ENCODE measurements around the gene ZNF536.

The ZNF536 gene

DNA sequence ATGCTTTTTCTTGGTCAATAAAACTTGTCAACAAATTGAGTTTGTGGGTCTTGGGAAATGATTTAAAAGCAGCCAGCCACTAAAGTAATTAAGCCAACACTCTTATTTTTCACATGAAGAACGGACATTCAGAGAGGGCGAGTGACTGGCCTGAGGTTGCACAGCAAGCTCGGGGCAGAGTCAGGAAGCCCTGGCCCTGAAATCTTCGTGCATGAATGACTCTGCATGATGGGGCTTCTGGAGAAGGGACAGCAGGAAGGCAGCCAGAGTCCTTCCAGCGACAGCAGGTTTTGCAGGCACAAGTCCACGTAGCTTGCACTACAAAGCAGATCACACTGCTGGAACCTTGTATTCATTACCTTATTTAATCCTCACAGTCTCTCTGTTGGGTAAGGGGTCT, 232.5 kb downstream of the ZNF536 start:
- no peak overlapping the region for H3K14ac ChIP-seq (ENCODE audit: low read length in 2 of 2)
- H3K4ac ChIP-seq (ENCODE audit: low read depth in 1 of 2, low read length in 2 of 2) = no peak overlapping the region
- no peaks in the 10 kb centered on the region for H3K9me3 ChIP-seq (ENCODE audit: control insufficient read depth, low read length)
- no peak overlapping the region for H4K8ac ChIP-seq (ENCODE audit: low read length)
- H3K4me3 ChIP-seq (ENCODE audit: insufficient read depth in 1 of 2, low read depth in 1 of 2, low read length in 2 of 2) = no peak overlapping the region
- no peaks in the 10 kb centered on the region for H3K27me3 ChIP-seq (ENCODE audit: control insufficient read depth in 1 of 2, insufficient read depth in 1 of 2, low read length in 2 of 2)
- H2AK5ac ChIP-seq (ENCODE audit: low read length, severe bottlenecking) = no peak overlapping the region
- H2BK5ac ChIP-seq (ENCODE audit: low read depth, low read length, poor library complexity, severe bottlenecking) = no peak overlapping the region
- H3K79me1 ChIP-seq (replicated peaks; ENCODE audit: low read length, poor library complexity, severe bottlenecking) = no peaks in the 10 kb centered on the region
- H2BK12ac ChIP-seq (ENCODE audit: low read length in 2 of 2) = no peak overlapping the region
- no peaks in the 10 kb centered on the region for H3K36me3 ChIP-seq (ENCODE audit: control insufficient read depth in 1 of 2, insufficient read depth in 2 of 2, low read depth in 1 of 2, low read length in 2 of 2)
- H3K27ac ChIP-seq (ENCODE audit: low read length, poor library complexity, severe bottlenecking) = no peak overlapping the region
- no peak overlapping the region for H2BK120ac ChIP-seq (ENCODE audit: low read depth, low read length)
- H4K91ac ChIP-seq (ENCODE audit: low read length) = no peak overlapping the region
- H3K23ac ChIP-seq (ENCODE audit: low read length in 2 of 2) = no peak overlapping the region
- no peak overlapping the region for H3K9ac ChIP-seq (ENCODE audit: low read length)
- H2BK15ac ChIP-seq (ENCODE audit: low read depth, poor library complexity, severe bottlenecking) = no peak overlapping the region
- no peak overlapping the region for H3K4me2 ChIP-seq (ENCODE audit: low read length, poor library complexity, severe bottlenecking)
- 65% methylated on average over 6 of the region's 6 CpGs for WGBS
- no peak for DNase-seq
- no peak overlapping the region for H2AFZ ChIP-seq (ENCODE audit: low read depth, low read length)
- H3K18ac ChIP-seq (ENCODE audit: low read depth in 1 of 2, low read length in 2 of 2) = no peak overlapping the region
- no peaks in the 10 kb centered on the region for H3K4me1 ChIP-seq (ENCODE audit: control insufficient read depth, insufficient read depth, low read depth, low read length)

DNA sequence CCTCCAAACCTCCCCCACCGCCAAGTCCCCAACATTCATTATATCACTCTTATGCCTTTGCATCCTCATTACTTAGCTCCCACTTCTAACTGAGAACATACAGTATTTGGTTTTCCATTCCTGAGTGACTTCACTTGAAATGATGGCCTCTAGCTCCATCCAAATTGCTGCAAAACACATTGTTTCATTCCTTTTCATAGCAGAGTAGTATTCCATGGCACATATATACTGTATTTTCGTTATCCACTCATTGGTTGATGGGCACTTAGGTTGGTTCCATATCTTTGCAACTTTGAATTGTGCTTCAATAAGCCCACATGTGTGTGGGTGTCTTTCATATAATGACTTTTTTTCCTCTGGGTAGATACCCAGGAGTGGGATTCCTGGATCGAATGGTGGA, 233.1 kb downstream of the ZNF536 start:
- no peak overlapping the region for H3K27ac ChIP-seq (ENCODE audit: low read length, poor library complexity, severe bottlenecking)
- H3K4ac ChIP-seq (ENCODE audit: low read depth in 1 of 2, low read length in 2 of 2) = no peak overlapping the region
- DNase-seq = no peak
- no peak overlapping the region for H3K18ac ChIP-seq (ENCODE audit: low read depth in 1 of 2, low read length in 2 of 2)
- no peak overlapping the region for H2BK120ac ChIP-seq (ENCODE audit: low read depth, low read length)
- no peak overlapping the region for H2AK5ac ChIP-seq (ENCODE audit: low read length, severe bottlenecking)
- H3K4me1 ChIP-seq (ENCODE audit: control insufficient read depth, insufficient read depth, low read depth, low read length) = no peaks in the 10 kb centered on the region
- no peak overlapping the region for H2BK15ac ChIP-seq (ENCODE audit: low read depth, poor library complexity, severe bottlenecking)
- H4K91ac ChIP-seq (ENCODE audit: low read length) = no peak overlapping the region
- H3K4me3 ChIP-seq (ENCODE audit: insufficient read depth in 1 of 2, low read depth in 1 of 2, low read length in 2 of 2) = no peak overlapping the region
- H4K8ac ChIP-seq (ENCODE audit: low read length) = no peak overlapping the region
- no peak overlapping the region for H2BK5ac ChIP-seq (ENCODE audit: low read depth, low read length, poor library complexity, severe bottlenecking)
- 64% methylated on average over 2 of the region's 3 CpGs for WGBS
- no peaks in the 10 kb centered on the region for H3K36me3 ChIP-seq (ENCODE audit: control insufficient read depth in 1 of 2, insufficient read depth in 2 of 2, low read depth in 1 of 2, low read length in 2 of 2)
- no peak overlapping the region for H3K9ac ChIP-seq (ENCODE audit: low read length)
- no peak overlapping the region for H3K23ac ChIP-seq (ENCODE audit: low read length in 2 of 2)
- no peaks in the 10 kb centered on the region for H3K79me1 ChIP-seq (replicated peaks; ENCODE audit: low read length, poor library complexity, severe bottlenecking)
- no peak overlapping the region for H3K4me2 ChIP-seq (ENCODE audit: low read length, poor library complexity, severe bottlenecking)
- no peak overlapping the region for H2AFZ ChIP-seq (ENCODE audit: low read depth, low read length)
- H3K14ac ChIP-seq (ENCODE audit: low read length in 2 of 2) = no peak overlapping the region
- no peaks in the 10 kb centered on the region for H3K9me3 ChIP-seq (ENCODE audit: control insufficient read depth, low read length)
- no peak overlapping the region for H2BK12ac ChIP-seq (ENCODE audit: low read length in 2 of 2)
- no peaks in the 10 kb centered on the region for H3K27me3 ChIP-seq (ENCODE audit: control insufficient read depth in 1 of 2, insufficient read depth in 1 of 2, low read length in 2 of 2)

DNA sequence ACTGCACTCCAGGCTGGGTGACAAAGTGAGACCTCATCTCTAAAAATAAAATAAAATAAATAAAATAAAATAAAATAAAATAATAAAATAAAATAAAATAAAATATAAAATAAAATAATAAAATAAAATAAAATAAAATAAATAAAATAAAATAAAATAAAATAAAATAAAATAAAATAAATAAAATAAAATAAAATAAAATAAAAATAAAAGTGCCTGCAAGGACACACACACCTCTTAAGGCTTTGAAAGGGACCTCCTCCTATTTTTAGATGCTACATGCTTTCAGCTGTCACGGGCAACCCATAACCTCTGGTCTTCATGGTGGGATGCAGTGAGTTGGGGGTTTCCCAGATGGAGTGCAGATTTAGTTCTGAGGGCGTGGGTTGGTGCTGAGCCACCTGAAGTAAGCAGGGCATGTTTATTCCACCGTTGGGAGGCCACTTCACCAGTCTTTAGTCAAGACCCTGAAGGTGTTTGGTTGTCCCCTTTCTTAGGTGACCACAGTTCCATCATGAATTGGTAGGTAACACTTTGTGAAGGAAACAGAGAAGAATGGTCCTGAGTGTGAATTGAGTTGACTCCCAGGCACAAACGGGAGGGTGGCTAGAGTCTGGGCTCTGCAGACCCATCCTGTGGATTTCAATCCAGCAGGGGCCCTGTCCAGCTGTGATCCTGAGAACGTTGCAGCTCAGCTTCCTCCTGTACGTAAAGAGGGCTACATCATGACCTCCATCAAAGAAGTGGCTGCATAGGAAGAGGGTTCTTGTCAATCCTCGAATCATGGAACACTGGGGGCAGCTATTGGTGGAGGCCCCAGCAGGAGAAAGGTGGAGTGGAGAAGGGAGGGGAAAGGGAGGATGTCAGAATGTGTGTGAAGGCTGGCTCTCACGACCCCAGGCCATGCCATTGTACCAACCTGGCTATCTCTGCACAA, 234.2 kb downstream of the ZNF536 start:
- Histone ChIP-seq H3K4me1 (ENCODE audit: control insufficient read depth, insufficient read depth, low read depth, low read length) (no peaks in the 10 kb centered on the region), H3K4ac (ENCODE audit: low read depth in 1 of 2, low read length in 2 of 2) (no peak overlapping the region), H4K91ac (ENCODE audit: low read length) (no peak overlapping the region), H3K18ac (ENCODE audit: low read depth in 1 of 2, low read length in 2 of 2) (no peak overlapping the region), H3K79me1 (replicated peaks; ENCODE audit: low read length, poor library complexity, severe bottlenecking) (no peaks in the 10 kb centered on the region), H3K23ac (ENCODE audit: low read length in 2 of 2) (no peak overlapping the region), H2AK5ac (ENCODE audit: low read length, severe bottlenecking) (no peak overlapping the region), H2BK5ac (ENCODE audit: low read depth, low read length, poor library complexity, severe bottlenecking) (no peak overlapping the region), H2BK15ac (ENCODE audit: low read depth, poor library complexity, severe bottlenecking) (no peak overlapping the region), H3K9ac (ENCODE audit: low read length) (no peak overlapping the region), H3K4me2 (ENCODE audit: low read length, poor library complexity, severe bottlenecking) (no peak overlapping the region), H3K4me3 (ENCODE audit: insufficient read depth in 1 of 2, low read depth in 1 of 2, low read length in 2 of 2) (no peak overlapping the region), H2AFZ (ENCODE audit: low read depth, low read length) (no peak overlapping the region), H3K27me3 (ENCODE audit: control insufficient read depth in 1 of 2, insufficient read depth in 1 of 2, low read length in 2 of 2) (no peaks in the 10 kb centered on the region), H4K8ac (ENCODE audit: low read length) (no peak overlapping the region), H2BK120ac (ENCODE audit: low read depth, low read length) (no peak overlapping the region), H2BK12ac (ENCODE audit: low read length in 2 of 2) (no peak overlapping the region), H3K14ac (ENCODE audit: low read length in 2 of 2) (no peak overlapping the region), H3K36me3 (ENCODE audit: control insufficient read depth in 1 of 2, insufficient read depth in 2 of 2, low read depth in 1 of 2, low read length in 2 of 2) (no peaks in the 10 kb centered on the region), H3K9me3 (ENCODE audit: control insufficient read depth, low read length) (no peaks in the 10 kb centered on the region), H3K27ac (ENCODE audit: low read length, poor library complexity, severe bottlenecking) (no peak overlapping the region)
- 38% methylated on average over 8 of the region's 8 CpGs for WGBS
- DNase-seq = no peak

All from mesenchymal stem cell (in vitro differentiated cells and primary cell).